ENCODE measurements around the gene FAM222A.

The FAM222A gene

DNA sequence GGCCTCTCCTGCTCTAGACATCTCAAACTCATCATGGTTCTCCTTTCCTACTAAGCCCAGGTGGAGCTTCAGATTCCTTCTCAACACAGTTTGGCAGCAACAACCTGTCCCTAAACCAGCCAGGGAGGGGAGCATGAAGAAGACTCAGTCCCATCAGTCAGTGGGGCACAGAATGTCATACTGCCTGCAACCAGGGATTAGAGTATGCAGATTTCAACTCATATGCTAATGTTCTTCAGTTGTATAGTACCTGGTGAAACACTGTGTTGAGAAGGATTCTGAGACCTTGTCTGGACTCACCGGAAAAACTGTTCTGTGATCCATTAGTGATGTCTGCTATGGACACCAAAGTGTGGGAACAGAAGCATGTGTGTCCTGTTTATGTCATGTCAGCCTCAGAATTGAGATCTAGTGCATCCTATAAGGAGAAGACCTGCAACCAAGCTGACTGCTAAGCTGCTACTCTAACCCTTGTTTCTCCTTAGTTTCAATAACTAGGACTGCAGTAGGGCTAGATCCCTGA is 76.0 kb downstream of the FAM222A start:
- Histone ChIP-seq H3K27ac (replicated peaks) (no peak overlapping the region), H3K27me3 (ENCODE audit: insufficient read depth, poor library complexity, severe bottlenecking) (no peaks in the 10 kb centered on the region), H3K4me3 (replicated peaks; ENCODE audit: insufficient read depth, low read length) (no peak overlapping the region)
- no peak for DNase-seq (ENCODE audit: low read depth in 1 of 2, low spot score in 1 of 2)
- TF ChIP-seq, protein P1, sequence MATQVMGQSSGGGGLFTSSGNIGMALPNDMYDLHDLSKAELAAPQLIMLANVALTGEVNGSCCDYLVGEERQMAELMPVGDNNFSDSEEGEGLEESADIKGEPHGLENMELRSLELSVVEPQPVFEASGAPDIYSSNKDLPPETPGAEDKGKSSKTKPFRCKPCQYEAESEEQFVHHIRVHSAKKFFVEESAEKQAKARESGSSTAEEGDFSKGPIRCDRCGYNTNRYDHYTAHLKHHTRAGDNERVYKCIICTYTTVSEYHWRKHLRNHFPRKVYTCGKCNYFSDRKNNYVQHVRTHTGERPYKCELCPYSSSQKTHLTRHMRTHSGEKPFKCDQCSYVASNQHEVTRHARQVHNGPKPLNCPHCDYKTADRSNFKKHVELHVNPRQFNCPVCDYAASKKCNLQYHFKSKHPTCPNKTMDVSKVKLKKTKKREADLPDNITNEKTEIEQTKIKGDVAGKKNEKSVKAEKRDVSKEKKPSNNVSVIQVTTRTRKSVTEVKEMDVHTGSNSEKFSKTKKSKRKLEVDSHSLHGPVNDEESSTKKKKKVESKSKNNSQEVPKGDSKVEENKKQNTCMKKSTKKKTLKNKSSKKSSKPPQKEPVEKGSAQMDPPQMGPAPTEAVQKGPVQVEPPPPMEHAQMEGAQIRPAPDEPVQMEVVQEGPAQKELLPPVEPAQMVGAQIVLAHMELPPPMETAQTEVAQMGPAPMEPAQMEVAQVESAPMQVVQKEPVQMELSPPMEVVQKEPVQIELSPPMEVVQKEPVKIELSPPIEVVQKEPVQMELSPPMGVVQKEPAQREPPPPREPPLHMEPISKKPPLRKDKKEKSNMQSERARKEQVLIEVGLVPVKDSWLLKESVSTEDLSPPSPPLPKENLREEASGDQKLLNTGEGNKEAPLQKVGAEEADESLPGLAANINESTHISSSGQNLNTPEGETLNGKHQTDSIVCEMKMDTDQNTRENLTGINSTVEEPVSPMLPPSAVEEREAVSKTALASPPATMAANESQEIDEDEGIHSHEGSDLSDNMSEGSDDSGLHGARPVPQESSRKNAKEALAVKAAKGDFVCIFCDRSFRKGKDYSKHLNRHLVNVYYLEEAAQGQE (IDR thresholded peaks at IDR 0.05; ENCODE audit: insufficient replicate concordance, low read depth), result no peak
- TF ChIP-seq, protein P2, sequence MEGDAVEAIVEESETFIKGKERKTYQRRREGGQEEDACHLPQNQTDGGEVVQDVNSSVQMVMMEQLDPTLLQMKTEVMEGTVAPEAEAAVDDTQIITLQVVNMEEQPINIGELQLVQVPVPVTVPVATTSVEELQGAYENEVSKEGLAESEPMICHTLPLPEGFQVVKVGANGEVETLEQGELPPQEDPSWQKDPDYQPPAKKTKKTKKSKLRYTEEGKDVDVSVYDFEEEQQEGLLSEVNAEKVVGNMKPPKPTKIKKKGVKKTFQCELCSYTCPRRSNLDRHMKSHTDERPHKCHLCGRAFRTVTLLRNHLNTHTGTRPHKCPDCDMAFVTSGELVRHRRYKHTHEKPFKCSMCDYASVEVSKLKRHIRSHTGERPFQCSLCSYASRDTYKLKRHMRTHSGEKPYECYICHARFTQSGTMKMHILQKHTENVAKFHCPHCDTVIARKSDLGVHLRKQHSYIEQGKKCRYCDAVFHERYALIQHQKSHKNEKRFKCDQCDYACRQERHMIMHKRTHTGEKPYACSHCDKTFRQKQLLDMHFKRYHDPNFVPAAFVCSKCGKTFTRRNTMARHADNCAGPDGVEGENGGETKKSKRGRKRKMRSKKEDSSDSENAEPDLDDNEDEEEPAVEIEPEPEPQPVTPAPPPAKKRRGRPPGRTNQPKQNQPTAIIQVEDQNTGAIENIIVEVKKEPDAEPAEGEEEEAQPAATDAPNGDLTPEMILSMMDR (IDR thresholded peaks at IDR 0.05; ENCODE audit: insufficient read depth, low read length), result no peak
- TF ChIP-seq POLR2AphosphoS5 (IDR thresholded peaks at IDR 0.05; ENCODE audit: low read depth) (no peak), SPI1 (IDR thresholded peaks at IDR 0.05; ENCODE audit: borderline replicate concordance, low read depth) (no peak)

DNA sequence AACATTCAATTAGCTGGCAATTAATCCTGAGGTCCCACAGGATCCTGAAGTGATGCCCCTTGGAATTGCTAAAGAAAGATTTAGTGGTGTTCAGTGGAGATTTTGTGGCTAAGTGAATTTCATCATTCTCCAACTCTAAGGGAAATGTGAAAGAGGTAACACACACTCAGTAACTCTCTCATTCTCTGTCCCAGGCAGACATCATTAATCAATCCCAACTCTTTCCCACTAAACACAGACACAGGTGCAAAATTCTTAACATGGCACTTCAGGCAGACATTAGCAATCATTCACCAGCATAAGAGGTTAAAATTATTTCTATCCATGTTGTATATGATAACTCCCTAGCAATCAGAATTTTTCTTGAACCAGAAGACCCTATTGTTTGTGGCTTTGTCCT is 79.4 kb downstream of the FAM222A start:
- H3K27me3 ChIP-seq (ENCODE audit: insufficient read depth, poor library complexity, severe bottlenecking), result no peaks in the 10 kb centered on the region
- H3K27ac ChIP-seq (replicated peaks), result no peak overlapping the region
- H3K4me3 ChIP-seq (replicated peaks; ENCODE audit: insufficient read depth, low read length), result no peak overlapping the region
- DNase-seq (ENCODE audit: low read depth in 1 of 2, low spot score in 1 of 2), result no peak
- TF ChIP-seq SPI1 (IDR thresholded peaks at IDR 0.05; ENCODE audit: borderline replicate concordance, low read depth) (no peak), POLR2AphosphoS5 (IDR thresholded peaks at IDR 0.05; ENCODE audit: low read depth) (no peak)
- TF ChIP-seq, protein P1 (IDR thresholded peaks at IDR 0.05; ENCODE audit: insufficient replicate concordance, low read depth), result no peak
- TF ChIP-seq, protein P2 (IDR thresholded peaks at IDR 0.05; ENCODE audit: insufficient read depth, low read length), result no peak

DNA sequence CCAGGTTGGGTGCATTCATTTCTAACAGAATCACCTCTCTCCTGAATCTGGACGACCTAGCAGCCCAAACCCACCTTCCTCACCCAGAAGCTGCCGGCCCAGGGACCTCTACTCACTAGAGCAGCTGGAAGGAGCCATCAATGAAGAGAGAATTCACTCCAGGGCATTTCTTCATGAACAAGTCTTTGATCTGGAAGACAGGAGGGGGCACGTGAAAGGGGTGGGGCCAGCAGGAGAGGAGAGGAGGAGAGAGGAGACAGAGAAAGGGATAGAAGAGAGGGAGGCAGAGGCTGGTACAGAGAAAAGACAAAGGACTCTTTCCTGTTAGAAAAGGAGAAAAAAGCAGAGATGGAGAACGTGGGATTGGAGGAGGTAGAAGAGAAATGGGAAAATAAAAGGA is 79.8 kb downstream of the FAM222A start:
- no peaks in the 10 kb centered on the region for H3K27me3 ChIP-seq (ENCODE audit: insufficient read depth, poor library complexity, severe bottlenecking)
- DNase-seq (ENCODE audit: low read depth in 1 of 2, low spot score in 1 of 2), result no peak
- no peak overlapping the region for H3K27ac ChIP-seq (replicated peaks)
- TF ChIP-seq SPI1 (IDR thresholded peaks at IDR 0.05; ENCODE audit: borderline replicate concordance, low read depth) (no peak), GABPA (IDR thresholded peaks at IDR 0.05; ENCODE audit: low read depth) (no peak), POLR2AphosphoS5 (IDR thresholded peaks at IDR 0.05; ENCODE audit: low read depth) (no peak)
- TF ChIP-seq, protein P1 (IDR thresholded peaks at IDR 0.05; ENCODE audit: insufficient replicate concordance, low read depth), result no peak
- TF ChIP-seq, protein P2 (IDR thresholded peaks at IDR 0.05; ENCODE audit: insufficient read depth, low read length), result no peak
- H3K4me3 ChIP-seq (replicated peaks; ENCODE audit: insufficient read depth, low read length), result no peak overlapping the region
